Measurements from ENCODE around the gene HIP1. TPM values are rescaled to one million over a fixed set of nuclear protein-coding genes. Genes with fewer than 3 reads are reported as not detected.

Gene HIP1
- total RNA-seq, 1 experiment from 2014 or later, result 10.7 TPM

DNA sequence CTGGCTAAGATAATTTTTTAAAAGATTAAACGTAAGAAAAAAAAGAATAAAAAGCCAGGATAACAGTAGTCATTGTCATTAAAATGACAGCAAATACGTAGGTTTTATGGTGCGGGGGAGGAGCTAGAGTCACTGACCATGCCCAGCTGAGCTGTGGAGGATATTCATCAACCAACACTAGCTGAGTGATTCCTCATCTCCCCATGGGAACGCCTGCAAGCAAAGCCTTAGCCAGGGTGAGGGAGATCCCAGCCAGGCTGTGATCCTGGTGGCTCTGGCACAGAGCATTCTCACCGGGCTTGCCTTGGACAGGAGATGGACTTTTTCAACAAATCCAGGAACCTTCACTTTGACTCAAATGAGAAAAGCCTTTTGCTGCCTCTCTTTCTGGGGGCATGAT, 94.2 kb downstream of the HIP1 start:
- BruUV-seq (replicated peaks), result no TSS peak
- no peaks in the 10 kb centered on the region for H3K9me3 Mint-ChIP-seq (ENCODE audit: low read depth, unreplicated experiment)
- CTCF ChIA-PET, result no interaction called here
- no peaks in the 10 kb centered on the region for H3K27me3 Mint-ChIP-seq (ENCODE audit: unreplicated experiment)
- peaks cover 1% of the 10 kb centered on the region for H3K36me3 Mint-ChIP-seq (ENCODE audit: insufficient read depth, unreplicated experiment)
- no peak overlapping the region for H3K4me3 Mint-ChIP-seq (ENCODE audit: low read depth, unreplicated experiment)
- TF ChIP-seq, protein P1, sequence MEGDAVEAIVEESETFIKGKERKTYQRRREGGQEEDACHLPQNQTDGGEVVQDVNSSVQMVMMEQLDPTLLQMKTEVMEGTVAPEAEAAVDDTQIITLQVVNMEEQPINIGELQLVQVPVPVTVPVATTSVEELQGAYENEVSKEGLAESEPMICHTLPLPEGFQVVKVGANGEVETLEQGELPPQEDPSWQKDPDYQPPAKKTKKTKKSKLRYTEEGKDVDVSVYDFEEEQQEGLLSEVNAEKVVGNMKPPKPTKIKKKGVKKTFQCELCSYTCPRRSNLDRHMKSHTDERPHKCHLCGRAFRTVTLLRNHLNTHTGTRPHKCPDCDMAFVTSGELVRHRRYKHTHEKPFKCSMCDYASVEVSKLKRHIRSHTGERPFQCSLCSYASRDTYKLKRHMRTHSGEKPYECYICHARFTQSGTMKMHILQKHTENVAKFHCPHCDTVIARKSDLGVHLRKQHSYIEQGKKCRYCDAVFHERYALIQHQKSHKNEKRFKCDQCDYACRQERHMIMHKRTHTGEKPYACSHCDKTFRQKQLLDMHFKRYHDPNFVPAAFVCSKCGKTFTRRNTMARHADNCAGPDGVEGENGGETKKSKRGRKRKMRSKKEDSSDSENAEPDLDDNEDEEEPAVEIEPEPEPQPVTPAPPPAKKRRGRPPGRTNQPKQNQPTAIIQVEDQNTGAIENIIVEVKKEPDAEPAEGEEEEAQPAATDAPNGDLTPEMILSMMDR (IDR thresholded peaks at IDR 0.05; ENCODE audit: unreplicated experiment), result no peak
- no peak for DNase-seq
- intact Hi-C loops (cut with micrococcal nuclease; ENCODE audit: unreplicated experiment), result no loop called here
- no peaks in the 10 kb centered on the region for H3K4me1 Mint-ChIP-seq (ENCODE audit: low read depth, unreplicated experiment)
- no peak overlapping the region for H3K27ac Mint-ChIP-seq (ENCODE audit: unreplicated experiment)

DNA sequence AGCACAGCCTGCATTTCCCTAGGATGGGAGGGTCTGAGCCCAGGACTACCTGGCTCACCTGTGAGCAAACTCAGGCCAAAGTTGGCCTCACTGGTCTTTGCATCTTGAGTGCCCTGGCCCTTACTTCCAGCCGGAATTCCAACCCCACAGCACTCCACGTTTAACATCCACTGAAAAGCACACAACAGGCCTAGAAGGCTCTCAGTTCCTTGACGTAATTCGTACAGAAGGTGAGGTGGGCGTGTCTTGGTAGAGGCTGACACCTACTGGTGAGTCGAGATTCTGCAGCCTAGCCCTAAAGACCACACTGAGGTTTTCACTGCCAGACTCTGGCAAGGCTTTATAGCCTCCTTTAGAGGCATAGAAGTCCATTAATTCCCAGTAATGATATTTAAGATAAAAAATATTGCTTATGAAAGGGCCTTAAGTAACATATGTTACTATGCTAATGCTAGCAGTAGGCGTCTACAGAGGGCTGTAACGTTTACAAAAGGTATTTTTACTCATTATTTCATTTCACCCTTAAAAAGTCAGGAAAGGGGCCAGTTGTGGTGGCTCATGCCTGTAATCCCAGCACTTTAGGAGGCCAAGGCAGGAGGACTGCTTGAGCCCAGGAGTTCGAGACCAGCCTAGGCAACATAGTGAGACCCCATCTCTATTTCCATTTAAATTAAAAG, 95.8 kb downstream of the HIP1 start:
- Mint-ChIP-seq H3K9me3 (ENCODE audit: low read depth, unreplicated experiment) (no peaks in the 10 kb centered on the region), H3K27ac (ENCODE audit: unreplicated experiment) (no peak overlapping the region), H3K4me3 (ENCODE audit: low read depth, unreplicated experiment) (no peak overlapping the region), H3K36me3 (ENCODE audit: insufficient read depth, unreplicated experiment) (peaks cover 15% of the 10 kb centered on the region), H3K4me1 (ENCODE audit: low read depth, unreplicated experiment) (no peaks in the 10 kb centered on the region), H3K27me3 (ENCODE audit: unreplicated experiment) (no peaks in the 10 kb centered on the region)
- intact Hi-C loops (cut with micrococcal nuclease; ENCODE audit: unreplicated experiment), result no loop called here
- peak; percentile 47 for DNase-seq
- CTCF ChIA-PET, result no interaction called here
- TF ChIP-seq, protein P1 (IDR thresholded peaks at IDR 0.05; ENCODE audit: unreplicated experiment), result peak; percentile 51
- BruUV-seq (replicated peaks), result no TSS peak

DNA sequence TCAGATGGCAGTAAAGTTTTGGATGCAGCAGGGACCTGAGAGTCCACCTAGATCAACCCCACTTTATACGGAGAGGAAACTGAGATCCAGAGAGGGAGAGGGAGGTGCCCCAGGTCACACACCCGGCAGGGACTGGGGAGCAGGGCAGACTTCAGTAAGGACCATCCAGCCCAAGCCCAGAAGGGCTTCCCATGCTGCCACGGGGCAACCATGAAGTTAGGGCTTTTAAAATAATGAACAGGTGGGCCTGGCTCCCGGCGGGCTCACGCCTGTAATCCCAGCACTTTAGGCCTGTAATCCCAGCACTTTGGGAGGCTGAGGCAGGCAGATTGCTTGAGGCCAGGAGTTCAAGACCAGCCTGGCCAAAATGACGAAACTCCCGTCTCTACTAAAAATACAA, 98.5 kb downstream of the HIP1 start:
- no peak for DNase-seq
- no peak overlapping the region for H3K27ac Mint-ChIP-seq (ENCODE audit: unreplicated experiment)
- peak overlapping the region; percentile 65 for H3K4me3 Mint-ChIP-seq (ENCODE audit: low read depth, unreplicated experiment)
- H3K36me3 Mint-ChIP-seq (ENCODE audit: insufficient read depth, unreplicated experiment), result peaks cover 17% of the 10 kb centered on the region
- CTCF ChIA-PET, result no interaction called here
- no peaks in the 10 kb centered on the region for H3K27me3 Mint-ChIP-seq (ENCODE audit: unreplicated experiment)
- intact Hi-C loops (cut with micrococcal nuclease; ENCODE audit: unreplicated experiment), result no loop called here
- no peaks in the 10 kb centered on the region for H3K9me3 Mint-ChIP-seq (ENCODE audit: low read depth, unreplicated experiment)
- TF ChIP-seq, protein P1 (IDR thresholded peaks at IDR 0.05; ENCODE audit: unreplicated experiment), result no peak
- H3K4me1 Mint-ChIP-seq (ENCODE audit: low read depth, unreplicated experiment), result no peaks in the 10 kb centered on the region
- BruUV-seq (replicated peaks), result no TSS peak

DNA sequence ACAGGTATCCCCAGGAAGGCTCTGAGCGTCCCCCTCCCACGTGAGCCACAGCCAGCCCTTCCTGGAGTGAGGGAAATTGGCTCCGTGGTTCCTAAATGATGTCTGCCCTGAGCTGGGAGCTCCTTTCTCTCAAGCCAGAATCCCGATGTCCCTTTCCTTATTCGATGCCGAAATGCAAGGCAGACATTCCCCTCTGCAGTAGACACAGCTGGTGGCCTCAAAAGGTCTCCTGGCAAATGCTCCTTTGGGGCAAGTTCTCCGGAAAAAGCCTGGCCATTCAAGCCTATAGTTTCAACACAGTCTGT, 98.9 kb downstream of the HIP1 start:
- intact Hi-C loops (cut with micrococcal nuclease; ENCODE audit: unreplicated experiment), result no loop called here
- DNase-seq, result peak; percentile 3
- BruUV-seq (replicated peaks), result no TSS peak
- Mint-ChIP-seq H3K4me3 (ENCODE audit: low read depth, unreplicated experiment) (peak overlapping the region; percentile 65), H3K4me1 (ENCODE audit: low read depth, unreplicated experiment) (no peaks in the 10 kb centered on the region), H3K27me3 (ENCODE audit: unreplicated experiment) (no peaks in the 10 kb centered on the region), H3K9me3 (ENCODE audit: low read depth, unreplicated experiment) (no peaks in the 10 kb centered on the region), H3K36me3 (ENCODE audit: insufficient read depth, unreplicated experiment) (peaks cover 17% of the 10 kb centered on the region), H3K27ac (ENCODE audit: unreplicated experiment) (peak overlapping the region; percentile 6)
- CTCF ChIA-PET, result no interaction called here
- TF ChIP-seq, protein P1 (IDR thresholded peaks at IDR 0.05; ENCODE audit: unreplicated experiment), result no peak
